ENCODE results near the gene TSC22D1. TPM values are rescaled to one million over a fixed set of nuclear protein-coding genes. Genes with fewer than 3 reads are reported as not detected.

Gene TSC22D1
- total RNA-seq, 1 donor from 2014 or later, result 8.1 TPM

DNA sequence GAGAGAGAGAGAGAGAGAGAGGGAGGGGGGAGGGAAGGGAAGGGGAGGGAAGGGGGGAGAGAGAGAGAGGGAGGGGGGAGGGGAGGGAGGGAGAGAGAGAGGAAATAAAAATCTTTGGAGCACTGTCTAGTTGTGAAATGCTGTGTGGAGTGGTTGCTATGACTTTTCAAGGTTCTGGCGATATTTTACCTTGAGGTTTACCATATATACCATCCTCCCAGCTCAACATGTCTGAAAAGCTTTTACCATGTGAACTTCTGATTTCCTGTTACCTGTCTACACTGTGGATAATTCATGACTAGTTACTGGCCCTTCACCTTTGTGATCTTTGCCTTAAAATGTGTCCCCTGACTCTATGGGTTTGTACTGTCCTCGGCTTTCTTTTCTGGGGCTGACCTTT, 164.3 kb downstream of the TSC22D1 start:
- intact Hi-C loops (cut with micrococcal nuclease), result no loop called here

DNA sequence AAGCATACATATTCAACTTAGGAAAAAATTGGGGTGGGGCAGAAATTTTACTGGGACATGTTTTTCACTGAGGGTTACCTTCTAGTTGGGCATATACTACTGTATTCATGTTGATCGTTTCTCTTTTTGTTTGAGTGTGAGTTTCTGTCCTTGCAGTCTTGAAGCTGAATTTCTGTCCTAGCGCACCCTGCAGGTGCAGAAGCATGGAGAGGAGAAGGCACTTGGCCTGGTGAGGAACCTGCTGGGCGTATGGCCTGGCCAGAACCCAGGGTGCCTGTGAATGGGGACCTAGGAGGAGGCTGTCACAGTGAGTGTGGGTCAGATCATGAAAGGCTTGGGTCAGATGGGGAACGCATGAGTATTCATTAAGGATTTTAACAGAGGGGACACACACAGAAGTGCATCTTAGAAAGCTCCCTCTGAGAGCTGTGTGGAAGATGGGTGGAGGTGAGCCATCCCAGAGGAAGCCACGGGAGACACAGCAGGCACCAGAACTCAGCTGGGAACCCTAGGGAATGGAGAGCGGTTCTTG, 165.7 kb downstream of the TSC22D1 start:
- intact Hi-C loops (cut with micrococcal nuclease), result no loop called here

DNA sequence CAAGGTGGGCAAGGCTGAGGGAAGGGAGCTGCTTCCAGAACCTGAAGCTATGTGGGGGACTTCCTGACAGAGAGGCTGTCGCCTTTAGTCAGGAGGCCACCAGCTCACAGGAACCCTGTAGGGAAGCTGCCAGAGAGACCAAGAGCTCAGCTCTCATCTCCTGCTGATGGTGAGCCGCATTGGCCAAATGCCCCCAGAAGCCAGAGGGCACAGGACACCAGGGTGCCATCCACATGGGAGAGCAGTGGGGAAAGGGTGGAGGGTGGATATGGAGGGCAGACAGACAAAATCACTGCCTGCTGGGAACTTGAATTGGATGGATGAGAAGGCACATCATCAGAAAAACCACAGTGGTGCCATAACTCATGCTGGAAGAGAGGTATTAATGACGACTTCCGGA, 166.5 kb downstream of the TSC22D1 start:
- intact Hi-C loops (cut with micrococcal nuclease), result no loop called here

DNA sequence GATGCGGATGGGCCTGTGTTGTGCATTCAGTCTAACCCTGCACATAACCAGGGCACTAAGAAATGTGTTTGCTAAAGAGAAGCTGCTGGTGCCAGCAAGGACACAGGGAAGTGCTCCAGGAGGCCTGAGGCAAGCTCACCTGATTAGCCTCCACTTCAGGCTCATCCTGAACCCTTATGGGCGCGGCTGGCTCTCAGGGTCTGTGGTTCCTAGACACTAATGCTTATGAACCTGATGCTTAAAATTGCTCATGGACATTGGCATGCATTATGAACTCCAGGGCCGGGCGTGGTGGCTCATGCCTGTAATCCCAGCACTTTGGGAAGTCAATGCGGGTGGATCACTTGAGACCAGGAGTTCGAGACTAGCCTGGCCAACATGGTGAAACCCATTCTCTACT, 168.2 kb downstream of the TSC22D1 start:
- intact Hi-C loops (cut with micrococcal nuclease), result no loop called here

DNA sequence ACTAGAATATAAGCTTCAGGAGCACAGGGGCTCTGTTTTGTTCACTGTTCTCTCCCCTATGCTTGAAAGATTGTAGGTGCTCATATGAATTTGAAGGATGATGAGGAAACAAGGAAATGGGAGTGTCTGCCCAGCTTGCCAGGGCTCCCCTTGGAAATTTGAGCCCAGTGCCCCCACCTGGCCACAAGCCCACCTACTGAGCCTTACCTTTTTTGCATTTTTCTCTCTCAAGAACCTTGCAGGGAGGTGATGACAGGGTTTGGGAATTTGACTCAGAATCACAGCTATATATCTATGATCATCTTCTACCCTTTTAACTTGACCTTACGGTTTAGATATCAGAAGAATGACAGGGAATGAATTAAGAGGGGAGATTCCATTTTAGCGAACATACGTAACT, 168.8 kb downstream of the TSC22D1 start:
- intact Hi-C loops (cut with micrococcal nuclease), result no loop called here

DNA sequence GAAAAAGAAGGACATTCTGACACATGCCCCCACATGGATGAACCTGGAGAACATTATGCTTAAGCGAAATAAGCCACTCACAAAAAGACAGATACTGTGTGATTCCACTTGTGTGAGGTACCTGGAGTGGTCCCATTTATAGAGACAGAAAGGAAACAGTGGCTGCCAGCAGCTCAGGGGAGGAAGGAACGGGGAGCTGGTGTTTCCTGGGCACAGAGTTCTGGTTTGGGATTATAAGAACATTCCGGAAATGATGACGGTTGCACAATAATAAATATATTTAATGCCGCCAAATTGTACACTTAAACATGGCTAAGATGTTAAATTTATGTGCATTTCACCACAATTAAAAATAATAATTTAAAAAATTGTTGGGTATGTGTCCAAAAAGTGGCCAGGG, 169.5 kb downstream of the TSC22D1 start:
- intact Hi-C loops (cut with micrococcal nuclease), result no loop called here

DNA sequence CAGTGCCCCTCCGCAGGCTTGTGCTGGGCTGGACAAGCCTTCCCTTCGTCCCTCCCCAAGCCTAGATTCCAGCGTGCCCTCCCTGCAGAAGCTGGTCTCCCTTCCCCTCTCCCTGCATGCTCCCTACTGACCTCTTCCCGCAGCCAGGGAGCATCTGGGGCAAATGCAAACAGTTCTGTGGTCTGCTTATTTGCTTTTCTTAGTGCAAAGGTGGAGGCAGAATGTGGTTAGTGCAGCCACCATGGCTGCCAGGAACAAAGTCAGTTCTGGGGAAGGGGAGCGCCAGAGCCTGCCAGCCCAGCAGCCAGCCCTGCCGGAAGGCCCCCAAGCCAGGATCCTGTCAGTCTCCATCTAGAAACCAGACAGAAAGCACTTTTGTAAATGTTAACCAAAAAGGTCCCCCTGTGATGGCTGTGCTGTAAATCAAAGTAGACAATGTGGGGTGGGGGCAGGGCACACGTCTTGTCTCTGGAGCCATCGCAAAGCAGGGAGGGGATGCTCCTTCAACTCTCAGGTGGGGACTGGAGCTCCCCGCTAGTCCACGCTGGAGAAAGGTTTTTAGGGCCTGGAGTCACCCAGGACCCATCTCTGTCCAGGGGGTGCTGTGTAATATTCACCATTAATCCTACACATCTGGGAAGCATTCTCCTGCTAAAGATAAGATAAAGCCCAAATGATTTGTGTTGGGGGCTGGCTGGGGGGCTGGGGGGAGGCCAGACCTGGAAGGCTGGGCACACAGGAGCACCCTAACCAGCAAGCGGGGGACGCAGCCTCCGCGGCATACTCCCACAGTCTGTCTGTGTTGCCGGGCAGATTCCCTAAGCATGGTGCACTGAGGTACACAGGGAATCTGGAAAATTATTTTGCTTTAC, 171.6 kb downstream of the TSC22D1 start:
- intact Hi-C loops (cut with micrococcal nuclease), result no loop called here

DNA sequence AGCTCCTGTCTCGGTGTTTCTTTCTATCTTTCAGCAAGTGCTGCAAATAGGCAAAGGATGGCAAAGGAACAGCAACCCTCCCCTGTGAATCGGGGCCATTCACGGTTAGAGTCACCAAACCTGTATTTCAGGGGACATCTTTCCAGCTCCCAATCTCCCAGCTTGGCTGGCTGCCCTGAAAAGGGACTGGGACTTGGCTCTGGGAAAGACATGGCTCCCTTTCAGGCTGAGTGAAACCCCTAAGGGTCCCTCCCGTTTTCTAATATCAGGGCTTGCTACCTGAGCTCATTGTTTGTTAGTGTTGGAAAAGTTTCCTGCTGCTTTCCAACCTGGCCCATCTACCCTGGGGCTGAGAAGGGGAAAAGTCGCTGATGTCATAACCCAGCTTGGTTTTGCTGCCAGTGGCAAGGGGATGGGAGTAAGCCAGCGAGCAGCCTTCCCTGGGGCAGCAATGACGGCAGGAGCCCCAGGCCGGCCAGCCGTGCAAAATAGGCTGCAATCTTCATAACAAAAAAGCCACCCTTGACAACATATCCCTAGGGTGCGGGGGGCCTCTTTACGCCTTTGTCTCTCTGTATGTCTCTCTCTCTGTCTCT, 172.6 kb downstream of the TSC22D1 start:
- intact Hi-C loops (cut with micrococcal nuclease), result no loop called here

DNA sequence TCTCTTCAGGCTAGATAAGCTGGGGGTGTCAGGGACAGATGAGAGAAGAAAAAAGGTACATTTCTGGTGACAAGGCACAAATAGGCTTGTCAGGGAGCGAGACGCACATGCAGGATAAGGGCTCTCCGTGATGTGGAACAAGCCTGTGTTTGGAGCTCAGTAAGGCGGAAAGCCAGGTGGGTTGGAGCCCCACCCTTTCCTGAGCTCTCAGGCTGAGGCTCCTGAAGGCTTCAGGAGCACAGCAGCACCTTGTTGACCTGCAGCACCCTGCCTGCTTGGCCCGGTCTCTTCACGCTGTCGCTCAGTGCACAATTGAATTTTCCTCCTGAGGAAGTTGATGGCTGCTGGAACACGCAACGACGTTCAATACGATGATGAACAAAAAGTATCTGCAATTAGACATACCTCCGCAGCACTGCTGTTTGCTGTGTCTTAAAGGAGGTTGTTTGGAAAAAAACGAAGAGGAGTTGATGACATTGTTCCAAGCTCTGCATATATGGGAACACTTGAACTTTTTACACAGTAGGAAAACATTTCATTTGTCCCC, 173.2 kb downstream of the TSC22D1 start:
- intact Hi-C loops (cut with micrococcal nuclease), result no loop called here

DNA sequence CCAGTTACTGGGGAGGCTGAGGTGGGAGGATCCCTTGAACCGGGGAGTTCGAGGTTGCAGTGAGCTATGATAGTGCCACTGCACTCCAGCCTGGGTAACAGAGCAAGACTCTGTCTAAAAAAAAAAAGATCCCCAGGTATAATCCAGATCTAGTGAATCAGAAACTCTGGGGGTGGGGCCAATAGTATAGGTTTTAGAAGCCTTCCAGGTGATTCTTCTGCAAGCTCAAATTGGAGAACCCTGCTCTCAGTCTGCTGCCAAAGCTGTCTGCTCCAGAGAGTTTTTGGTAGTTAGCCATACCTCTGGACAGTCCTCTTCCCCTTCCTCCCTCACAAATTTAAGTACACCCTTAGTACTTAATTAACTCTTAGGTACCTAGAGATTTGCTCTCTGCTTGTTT, 174.6 kb downstream of the TSC22D1 start:
- intact Hi-C loops (cut with micrococcal nuclease), result no loop called here

DNA sequence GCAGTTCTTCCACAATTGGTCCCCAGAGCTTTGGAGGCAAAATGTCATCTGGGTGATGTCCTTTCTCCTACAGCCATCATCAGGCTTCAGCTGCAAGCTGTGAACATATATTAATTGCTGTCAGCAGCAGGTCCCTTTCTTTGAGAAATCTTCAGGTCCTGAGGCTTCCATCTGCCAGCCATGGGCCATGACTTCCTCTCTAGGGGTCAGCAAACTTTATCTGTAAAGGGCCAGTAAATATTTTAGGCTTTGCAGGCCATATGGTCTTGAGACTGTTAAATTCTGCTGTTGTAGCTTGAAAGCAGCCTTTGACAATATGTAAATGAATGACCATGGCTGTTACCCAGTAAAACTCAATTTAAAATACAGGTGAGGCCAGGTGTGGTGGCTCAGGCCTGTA, 175.4 kb downstream of the TSC22D1 start:
- intact Hi-C loops (cut with micrococcal nuclease), result no loop called here

DNA sequence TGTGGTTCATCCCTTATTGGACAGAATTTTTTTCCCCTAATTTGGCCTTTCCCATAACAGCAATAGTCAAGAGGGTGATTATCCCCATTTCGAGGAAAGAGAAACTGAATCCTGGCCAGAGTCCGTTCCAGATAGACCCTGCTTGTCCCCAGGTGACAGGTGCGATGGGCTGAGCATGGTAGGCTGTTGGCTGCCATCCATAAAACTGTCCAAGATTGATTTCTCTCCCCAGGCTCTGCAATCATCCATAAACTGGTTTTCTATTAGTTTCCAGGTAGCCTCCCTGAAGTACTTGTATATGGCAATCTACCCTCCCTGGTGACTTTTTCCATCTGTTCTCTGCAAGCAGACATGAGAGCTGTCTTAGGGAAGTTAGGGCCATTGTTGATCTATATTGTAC, 177.1 kb downstream of the TSC22D1 start:
- intact Hi-C loops (cut with micrococcal nuclease), result no loop called here

DNA sequence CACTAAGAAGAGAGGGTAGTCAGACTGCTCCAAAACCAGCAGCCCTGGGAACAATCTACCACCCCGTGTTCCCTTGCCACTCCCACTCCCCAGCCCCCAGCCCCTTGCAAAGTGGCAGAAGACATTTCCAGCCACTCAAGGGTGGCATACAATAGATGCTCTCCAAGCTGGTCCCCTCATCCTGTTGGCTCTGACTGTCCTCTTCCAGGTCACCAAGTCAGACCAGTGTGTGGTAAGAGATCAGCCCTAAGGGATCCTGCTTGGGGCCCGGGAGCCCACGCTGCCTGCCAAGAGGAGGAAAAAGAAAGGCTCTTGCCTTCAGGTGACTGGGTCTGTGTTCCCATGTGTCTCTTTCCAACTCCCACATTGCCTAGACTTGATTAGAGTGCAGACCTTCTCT, 177.5 kb downstream of the TSC22D1 start:
- intact Hi-C loops (cut with micrococcal nuclease), result no loop called here

DNA sequence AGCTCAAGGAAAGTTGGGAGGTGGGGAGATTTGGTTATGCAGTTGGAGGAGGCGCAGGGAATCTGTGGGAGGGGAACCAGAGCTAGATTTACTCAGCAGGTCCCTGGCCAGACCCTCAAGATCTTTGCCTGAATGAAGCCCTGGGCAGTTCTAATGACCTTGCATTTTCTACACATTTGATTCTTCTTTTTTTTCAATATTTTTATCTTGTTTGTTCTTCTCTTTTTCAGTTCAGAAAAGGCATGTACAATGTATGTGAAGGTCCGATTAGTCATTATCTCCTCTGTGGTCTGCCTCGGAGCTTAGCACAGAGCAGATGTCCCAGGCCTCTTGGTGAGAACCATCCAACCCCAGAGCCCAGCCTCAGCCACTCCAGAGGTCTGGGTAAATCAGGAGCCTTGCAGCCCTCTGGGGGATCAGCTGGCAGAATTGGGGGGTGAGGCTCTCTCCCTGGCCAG, 178.3 kb downstream of the TSC22D1 start:
- intact Hi-C loops (cut with micrococcal nuclease), result no loop called here

DNA sequence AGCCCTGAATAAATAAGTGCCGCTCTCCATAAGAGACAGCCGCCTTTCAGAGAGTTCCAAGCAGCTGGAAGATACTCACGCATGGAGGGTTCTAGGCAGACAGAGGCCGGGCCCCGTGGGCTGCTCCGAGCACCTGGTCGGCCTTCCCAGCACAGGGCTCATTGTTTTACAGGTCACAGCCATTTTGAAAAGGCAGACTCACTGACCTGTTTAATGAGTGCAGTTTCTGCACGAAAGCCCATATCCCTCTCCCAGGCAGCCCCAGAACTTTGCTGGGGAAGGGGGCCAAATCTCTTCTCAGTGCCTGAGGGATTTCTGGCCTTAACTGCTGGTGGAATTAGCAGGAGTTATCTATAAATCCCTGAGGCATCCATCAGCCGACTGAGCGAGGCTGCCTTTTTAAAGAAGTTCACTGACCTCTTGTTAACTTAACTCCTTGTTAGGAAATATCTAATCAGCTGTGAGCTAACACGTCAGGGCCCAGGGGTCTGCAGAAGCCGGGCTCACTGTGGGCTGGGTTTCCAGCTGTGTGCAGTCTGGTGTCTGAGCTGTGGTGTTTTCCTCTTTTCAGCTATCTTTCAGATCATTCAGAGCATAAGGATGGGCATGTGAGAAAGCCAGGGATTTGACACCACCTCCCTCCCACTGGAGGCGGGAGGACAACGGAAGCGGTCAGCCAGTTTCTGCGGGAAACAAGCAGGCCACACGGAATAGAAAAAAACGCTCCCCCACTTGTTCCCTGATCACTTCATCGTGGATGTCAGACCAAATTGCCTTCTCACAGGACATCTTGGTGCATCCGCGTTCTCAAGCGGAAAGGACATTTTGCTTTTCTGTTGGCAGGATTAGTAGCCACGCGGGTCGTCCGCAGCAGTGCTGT, 179.2 kb downstream of the TSC22D1 start:
- intact Hi-C loops (cut with micrococcal nuclease), result no loop called here

DNA sequence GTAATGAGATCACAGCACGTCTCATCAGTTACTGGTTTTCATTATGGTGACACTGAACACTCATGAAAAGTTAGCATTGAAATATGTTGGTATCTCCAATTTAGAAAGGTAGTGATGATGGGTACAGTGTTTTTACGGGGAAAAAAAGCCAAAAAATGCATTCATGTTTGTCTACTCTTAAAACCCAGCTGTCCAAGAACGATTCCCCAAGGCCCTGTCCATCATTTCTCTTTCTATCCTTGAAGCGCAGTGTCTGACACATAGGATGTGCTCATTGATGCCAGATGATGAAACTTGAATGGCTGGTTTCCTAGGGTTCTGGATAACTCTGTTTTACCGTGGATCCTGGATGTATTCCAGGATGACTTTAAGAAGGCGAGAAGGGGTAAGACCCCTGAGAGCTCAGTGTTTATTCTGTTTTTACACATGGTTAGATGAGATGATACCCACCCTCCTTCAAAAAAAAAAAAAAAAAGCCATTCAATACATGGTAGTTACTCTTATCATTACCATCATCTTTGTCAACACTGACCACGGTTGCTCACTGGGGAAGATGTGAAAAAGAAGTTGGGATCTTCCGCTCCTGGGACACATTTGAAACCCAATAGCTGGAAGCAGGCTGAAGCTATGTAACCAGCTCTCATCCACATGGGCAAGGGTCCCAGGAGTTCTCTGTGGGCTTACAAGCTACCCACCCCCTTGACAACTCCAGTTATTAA, 180.0 kb downstream of the TSC22D1 start:
- intact Hi-C loops (cut with micrococcal nuclease), result no loop called here

DNA sequence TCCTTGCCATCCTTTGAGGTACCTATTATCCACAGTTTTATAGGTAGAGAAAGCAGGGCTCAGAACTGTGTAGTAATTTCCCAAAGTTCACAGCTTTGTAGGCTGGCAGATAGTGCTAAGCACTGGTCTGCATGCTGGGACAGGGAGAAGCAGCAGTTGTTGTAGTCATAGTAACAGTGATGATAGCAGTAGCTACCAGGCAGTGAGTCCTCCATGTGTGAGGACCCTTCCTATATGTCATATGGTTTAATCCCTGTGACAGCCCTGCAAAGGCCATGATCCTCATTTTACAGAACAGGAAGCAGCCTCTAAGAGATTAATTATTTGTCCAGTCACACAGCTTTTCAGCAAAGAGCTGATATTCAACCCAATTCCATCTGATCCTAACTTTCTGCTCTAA, 181.5 kb downstream of the TSC22D1 start:
- intact Hi-C loops (cut with micrococcal nuclease), result no loop called here

DNA sequence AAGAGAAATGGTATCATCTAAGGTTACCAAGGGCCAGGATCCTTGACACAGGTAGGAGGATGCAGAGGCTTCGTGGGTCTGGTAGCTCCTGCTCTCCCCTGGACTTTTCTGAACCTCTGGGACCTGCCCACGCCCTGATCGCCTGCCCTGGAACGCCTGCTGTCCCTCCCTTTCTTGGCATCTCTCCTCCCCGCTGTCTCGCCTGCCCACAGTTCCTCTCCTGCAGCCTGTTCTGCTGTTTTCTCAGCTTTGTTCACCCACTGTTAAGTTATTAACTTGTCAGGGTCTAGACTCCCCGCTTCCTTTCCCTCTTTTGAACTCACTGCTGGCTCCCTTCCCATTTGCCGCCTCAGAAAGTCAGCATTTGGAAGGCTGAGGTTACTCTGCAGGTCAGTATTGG, 182.7 kb downstream of the TSC22D1 start:
- intact Hi-C loops (cut with micrococcal nuclease), result no loop called here

DNA sequence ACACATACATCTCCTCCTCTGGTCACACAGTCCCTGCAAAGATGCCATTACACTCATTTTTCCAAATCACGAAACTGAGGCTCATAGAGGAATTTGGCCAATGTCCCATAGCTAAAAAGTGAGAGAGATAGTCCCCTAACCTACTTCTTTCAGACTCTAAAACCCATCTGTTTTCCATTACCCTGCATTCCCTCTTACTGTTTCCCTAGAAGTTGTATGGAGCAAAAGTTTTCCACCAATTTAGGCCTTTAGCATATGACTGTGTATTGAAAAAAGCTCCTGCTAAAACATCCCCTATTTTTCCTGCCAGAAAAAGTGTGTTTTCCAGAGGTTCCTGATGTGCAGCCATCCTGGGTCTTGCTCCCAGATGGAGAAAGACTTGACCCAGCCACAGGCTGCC, 186.3 kb downstream of the TSC22D1 start:
- intact Hi-C loops (cut with micrococcal nuclease), result no loop called here

DNA sequence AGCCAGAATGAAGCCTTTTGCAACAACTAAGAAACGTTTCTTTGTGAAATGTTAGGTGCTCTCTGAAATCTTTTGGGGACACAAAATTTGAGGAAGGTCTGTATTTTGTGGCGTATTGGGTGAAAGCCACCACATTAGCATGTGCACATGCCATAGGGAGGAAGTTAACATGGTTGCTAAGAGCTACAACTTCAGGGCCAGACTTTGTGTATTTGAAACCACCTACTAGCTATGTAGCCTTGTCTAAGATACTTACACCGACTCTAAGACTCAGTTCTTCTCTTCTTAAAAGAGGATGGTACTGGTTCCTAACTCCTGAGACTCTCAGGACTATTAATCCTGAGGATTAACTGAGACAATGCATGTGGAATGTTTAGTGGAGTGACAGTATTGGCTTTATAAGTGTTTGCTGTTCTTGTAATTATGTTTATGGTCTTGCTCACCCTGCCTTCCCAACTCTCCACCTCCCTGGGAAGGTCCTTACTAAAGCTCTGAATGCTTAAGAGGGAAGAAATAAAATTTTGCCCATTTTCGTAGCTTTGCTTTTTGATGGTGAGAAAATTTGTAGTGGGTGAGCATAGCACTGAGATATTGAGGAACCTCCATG, 187.0 kb downstream of the TSC22D1 start:
- intact Hi-C loops (cut with micrococcal nuclease), result no loop called here

Measured in T-helper 1 cell treated with Interleukin-12 subunit alpha and Interleukin-12 subunit beta and Interleukin-4 antibody, amounts not matched to agents 30 ng/mL and 1 ng/mL, for 36 hours (primary cell).